ENCODE results near the gene POLD2. TPM values are rescaled to one million over a fixed set of nuclear protein-coding genes. Genes with fewer than 3 reads are reported as not detected.

Gene POLD2
- total RNA-seq, 4 donors from 2014 or later: 33.9 to 87.9 (median 71.0) TPM

DNA sequence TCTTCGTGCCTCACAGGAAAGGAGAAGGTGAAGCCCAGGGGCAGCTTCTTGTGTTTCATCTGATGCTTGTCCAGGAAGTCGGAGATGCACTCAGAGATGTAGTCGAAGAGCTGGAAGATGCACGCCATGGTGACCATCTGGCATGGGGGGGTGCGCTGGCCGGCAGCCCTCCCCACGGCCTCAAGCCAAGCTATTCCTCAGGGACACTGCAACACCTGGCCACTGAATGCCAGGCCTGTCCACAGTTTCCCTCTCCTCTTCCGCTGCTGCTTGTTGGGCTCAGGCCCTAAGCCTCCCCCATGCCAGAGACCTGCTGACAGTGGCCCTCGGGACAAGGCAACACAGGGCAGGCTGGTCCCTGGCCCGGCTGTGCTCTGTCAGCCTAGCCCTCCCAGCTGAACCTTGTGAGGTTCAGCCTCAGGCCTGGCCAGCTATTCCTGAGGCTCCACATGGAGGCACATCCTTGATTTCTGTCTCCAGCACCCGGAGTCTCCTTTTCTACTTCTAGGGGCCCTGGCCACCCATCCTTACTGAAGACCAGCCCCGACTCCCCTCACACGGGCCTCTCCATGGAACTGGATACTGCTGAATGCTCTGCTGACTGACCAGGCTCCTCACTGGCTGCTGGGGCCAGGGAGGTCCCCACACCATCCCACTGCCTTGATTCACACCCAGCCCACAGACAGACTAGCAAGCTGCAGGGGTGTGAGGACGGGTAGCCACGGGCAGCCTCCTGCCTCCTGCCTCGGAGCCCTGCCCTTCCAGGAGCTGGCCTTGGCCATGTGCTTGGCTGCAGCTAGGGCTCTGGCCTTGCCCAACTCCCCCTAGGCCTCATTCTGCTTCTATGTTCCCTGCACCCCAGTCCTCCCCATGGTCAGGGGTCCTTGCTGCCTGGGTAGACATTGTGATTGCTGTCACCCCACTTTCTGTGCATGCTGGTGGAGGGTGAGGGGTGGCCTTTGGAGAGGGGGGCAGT is 27.9 kb upstream of the POLD2 start:
- peaks cover 0 to 9% (median 0%) of the 10 kb centered on the region in 4 donors for H3K4me1 ChIP-seq
- H3K36me3 ChIP-seq: no peaks in the 10 kb centered on the region
- DNase-seq (ENCODE audit: low spot score in 2 of 2): no peak
- no peak overlapping the region for H3K4me3 ChIP-seq
- 81 to 87% methylated on average over 13 to 15 of the region's 16 CpGs for WGBS, 2 donors
- H3K9me3 ChIP-seq: no peaks in the 10 kb centered on the region
- TF ChIP-seq POLR2A (IDR thresholded peaks at IDR 0.05) (no peak), EP300 (IDR thresholded peaks at IDR 0.05) (no peak)
- TF ChIP-seq, protein P1, sequence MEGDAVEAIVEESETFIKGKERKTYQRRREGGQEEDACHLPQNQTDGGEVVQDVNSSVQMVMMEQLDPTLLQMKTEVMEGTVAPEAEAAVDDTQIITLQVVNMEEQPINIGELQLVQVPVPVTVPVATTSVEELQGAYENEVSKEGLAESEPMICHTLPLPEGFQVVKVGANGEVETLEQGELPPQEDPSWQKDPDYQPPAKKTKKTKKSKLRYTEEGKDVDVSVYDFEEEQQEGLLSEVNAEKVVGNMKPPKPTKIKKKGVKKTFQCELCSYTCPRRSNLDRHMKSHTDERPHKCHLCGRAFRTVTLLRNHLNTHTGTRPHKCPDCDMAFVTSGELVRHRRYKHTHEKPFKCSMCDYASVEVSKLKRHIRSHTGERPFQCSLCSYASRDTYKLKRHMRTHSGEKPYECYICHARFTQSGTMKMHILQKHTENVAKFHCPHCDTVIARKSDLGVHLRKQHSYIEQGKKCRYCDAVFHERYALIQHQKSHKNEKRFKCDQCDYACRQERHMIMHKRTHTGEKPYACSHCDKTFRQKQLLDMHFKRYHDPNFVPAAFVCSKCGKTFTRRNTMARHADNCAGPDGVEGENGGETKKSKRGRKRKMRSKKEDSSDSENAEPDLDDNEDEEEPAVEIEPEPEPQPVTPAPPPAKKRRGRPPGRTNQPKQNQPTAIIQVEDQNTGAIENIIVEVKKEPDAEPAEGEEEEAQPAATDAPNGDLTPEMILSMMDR (IDR thresholded peaks at IDR 0.05): no peak
- H3K27me3 ChIP-seq: no peaks in the 10 kb centered on the region
- no peak overlapping the region for H3K27ac ChIP-seq

DNA sequence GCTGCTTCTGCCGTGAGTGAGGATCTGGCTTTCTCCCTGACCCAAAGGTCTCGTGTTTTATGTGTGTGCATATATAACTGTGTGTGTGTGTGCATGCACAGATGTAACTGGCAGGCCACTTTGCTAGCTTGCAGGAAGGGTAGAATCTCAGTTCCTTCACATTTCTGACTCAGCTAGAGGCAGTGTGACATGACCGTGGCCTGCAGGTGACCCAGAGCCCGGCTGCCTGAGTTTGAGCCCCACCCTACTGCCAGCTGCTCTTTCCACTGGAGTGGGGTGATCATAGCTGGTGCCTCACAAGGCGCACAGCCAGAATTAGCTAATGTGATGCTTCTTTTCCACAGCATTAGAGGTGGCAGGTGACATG is 27.1 kb upstream of the POLD2 start:
- Histone ChIP-seq H3K27me3 (no peaks in the 10 kb centered on the region), H3K27ac (no peak overlapping the region), H3K9me3 (no peaks in the 10 kb centered on the region), H3K4me1 (peaks cover 0 to 17% (median 1%) of the 10 kb centered on the region in 4 donors), H3K4me3 (no peak overlapping the region), H3K36me3 (no peaks in the 10 kb centered on the region)
- no peak for TF ChIP-seq EP300 (IDR thresholded peaks at IDR 0.05)
- TF ChIP-seq, protein P1 (IDR thresholded peaks at IDR 0.05): no peak
- no peak for TF ChIP-seq POLR2A (IDR thresholded peaks at IDR 0.05)
- WGBS, 2 donors: 65 to 73% methylated on average over 4 to 5 of the region's 5 CpGs
- no peak for DNase-seq (ENCODE audit: low spot score in 2 of 2)

DNA sequence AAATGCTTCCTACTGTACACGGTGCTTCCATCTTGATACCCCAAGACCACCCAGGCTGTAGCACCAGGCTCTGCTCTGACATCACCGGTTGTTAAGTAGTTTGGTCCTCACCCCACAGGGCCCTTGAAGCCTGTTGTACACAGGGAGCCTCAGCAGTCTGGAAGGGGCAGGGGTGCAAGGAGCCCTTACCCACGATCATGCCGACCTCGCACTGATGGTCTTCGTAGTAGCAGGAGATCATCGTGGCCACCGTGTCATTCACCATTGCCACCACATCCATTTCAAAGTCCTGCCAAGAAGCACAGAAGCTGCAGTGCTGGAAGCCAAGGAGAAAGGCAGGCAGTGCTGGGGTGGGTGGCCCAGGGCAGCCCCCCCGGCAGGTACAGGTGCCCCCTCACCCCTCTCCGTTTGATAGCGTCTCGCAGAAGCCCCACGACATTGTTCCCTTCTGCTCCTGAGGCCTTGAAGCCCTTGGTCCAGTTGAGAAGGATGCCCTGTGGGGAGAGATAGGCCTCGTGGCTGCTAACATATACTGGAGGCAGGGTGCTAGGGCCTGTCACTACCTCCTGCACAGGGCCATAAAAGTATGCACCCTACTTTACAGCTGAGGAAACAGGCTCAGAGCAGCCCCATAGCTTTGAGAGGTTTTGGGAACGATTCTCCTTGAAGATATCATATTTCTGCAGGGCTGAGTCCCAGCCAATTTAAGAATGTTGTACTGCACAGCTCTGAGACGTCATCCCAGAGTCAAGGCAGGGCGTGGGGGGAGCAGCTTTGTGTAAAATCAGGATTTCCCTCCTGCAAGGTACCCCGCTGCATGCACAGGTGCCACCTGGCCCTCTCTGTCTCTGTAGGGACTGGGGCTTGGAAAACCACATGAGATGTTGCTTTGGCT is 26.5 kb upstream of the POLD2 start:
- Histone ChIP-seq H3K9me3 (no peaks in the 10 kb centered on the region), H3K4me3 (no peak overlapping the region), H3K27me3 (no peaks in the 10 kb centered on the region), H3K4me1 (peaks cover 0 to 24% (median 4%) of the 10 kb centered on the region in 4 donors), H3K36me3 (no peaks in the 10 kb centered on the region), H3K27ac (no peak overlapping the region)
- WGBS, 2 donors: 84 to 85% methylated on average over 18 of the region's 18 CpGs
- no peak for DNase-seq (ENCODE audit: low spot score in 2 of 2)
- TF ChIP-seq EP300 (IDR thresholded peaks at IDR 0.05) (no peak), POLR2A (IDR thresholded peaks at IDR 0.05) (no peak)

DNA sequence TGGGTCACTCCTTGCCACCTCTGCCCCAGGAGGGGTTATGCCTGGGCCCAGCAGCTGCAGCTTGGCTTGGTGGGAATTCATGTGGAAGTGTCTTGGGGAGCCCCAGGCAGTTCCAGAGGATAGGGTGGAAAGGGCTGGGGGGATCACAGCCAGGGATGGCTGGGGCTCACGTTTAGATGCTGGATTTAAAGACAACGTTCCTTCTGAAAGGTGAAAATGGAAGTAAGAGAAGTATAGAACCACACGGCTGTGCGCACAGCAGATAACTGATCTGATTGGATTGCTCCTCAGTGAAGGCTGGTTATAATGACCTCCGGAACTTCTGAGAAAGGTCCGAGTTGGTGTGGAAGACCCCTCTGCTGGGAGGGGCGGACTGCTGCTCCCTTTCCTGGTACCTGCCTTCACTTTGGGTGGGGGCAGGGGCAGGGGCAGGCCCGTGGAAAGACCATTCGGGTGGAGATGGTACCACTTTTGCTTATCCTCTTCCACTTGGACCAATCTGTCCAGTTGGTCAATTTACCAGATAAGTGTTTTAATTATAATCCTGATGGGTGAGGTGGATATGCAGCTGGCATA is 25.7 kb upstream of the POLD2 start:
- Histone ChIP-seq H3K27me3 (no peaks in the 10 kb centered on the region), H3K27ac (no peak overlapping the region), H3K4me1 (peaks cover 0 to 26% (median 4%) of the 10 kb centered on the region in 4 donors), H3K4me3 (no peak overlapping the region), H3K9me3 (no peaks in the 10 kb centered on the region), H3K36me3 (no peaks in the 10 kb centered on the region)
- DNase-seq (ENCODE audit: low spot score in 2 of 2): no peak
- TF ChIP-seq EP300 (IDR thresholded peaks at IDR 0.05) (no peak), POLR2A (IDR thresholded peaks at IDR 0.05) (no peak)
- TF ChIP-seq, protein P1 (IDR thresholded peaks at IDR 0.05): no peak
- WGBS, 2 donors: 77 to 78% methylated on average over 9 of the region's 9 CpGs

DNA sequence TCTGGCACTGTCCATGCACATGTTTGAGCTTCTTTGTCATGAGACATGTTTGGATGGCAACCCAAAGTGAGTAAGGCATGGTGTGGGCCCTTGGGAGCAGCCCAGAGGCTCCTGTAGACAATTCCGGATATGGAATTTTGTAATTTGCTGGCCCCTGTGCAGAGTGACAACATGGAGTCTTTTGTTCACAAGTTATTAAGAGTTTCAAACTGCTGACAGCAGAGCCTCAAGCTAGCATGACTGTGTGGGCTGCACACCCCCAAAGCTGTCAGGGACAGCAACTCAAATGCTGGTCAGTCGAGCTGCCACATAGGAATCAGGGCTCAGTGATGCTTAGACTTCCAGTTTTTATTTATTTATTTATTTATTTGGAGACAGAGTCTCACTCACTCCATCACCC is 24.8 kb upstream of the POLD2 start:
- TF ChIP-seq, protein P1 (IDR thresholded peaks at IDR 0.05): no peak
- TF ChIP-seq EP300 (IDR thresholded peaks at IDR 0.05) (no peak), POLR2A (IDR thresholded peaks at IDR 0.05) (no peak)
- Histone ChIP-seq H3K4me1 (peaks cover 0 to 26% (median 4%) of the 10 kb centered on the region in 4 donors), H3K27me3 (no peaks in the 10 kb centered on the region), H3K9me3 (no peaks in the 10 kb centered on the region), H3K27ac (peak overlapping the region in 1 of 4 donors; percentile 11), H3K4me3 (no peak overlapping the region), H3K36me3 (no peaks in the 10 kb centered on the region)
- DNase-seq (ENCODE audit: low spot score in 2 of 2): no peak
- 40 to 63% methylated on average over 2 of the region's 2 CpGs for WGBS, 2 donors
